DND-41 (cell line): ENCODE measurements around the gene ARHGAP26.

Experiments
- EZH2 ChIP-seq: IDR thresholded peaks from 3 replicates; pipeline ENCODE4 v1.6.1; 2012; ENCODE audit warnings: borderline replicate concordance, low read depth, mild to moderate bottlenecking, moderate library complexity, low read length, inconsistent platforms; ENCODE audit not compliant: severe bottlenecking
- TF ChIP-seq, protein P1 (sequence below): IDR thresholded peaks from 2 replicates; pipeline ENCODE4 v1.5.1; 2012; ENCODE audit warnings: borderline replicate concordance, low read length, moderate library complexity, mild to moderate bottlenecking; ENCODE audit not compliant: poor library complexity, severe bottlenecking; ENCODE audit errors: extremely low read depth

GRCh38 chr5:142819292-142819691 is 49.1 kb downstream of the ARHGAP26 start:
- TF ChIP-seq, protein P1, sequence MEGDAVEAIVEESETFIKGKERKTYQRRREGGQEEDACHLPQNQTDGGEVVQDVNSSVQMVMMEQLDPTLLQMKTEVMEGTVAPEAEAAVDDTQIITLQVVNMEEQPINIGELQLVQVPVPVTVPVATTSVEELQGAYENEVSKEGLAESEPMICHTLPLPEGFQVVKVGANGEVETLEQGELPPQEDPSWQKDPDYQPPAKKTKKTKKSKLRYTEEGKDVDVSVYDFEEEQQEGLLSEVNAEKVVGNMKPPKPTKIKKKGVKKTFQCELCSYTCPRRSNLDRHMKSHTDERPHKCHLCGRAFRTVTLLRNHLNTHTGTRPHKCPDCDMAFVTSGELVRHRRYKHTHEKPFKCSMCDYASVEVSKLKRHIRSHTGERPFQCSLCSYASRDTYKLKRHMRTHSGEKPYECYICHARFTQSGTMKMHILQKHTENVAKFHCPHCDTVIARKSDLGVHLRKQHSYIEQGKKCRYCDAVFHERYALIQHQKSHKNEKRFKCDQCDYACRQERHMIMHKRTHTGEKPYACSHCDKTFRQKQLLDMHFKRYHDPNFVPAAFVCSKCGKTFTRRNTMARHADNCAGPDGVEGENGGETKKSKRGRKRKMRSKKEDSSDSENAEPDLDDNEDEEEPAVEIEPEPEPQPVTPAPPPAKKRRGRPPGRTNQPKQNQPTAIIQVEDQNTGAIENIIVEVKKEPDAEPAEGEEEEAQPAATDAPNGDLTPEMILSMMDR, result no peak
- no peak for TF ChIP-seq EZH2
